GM23338 (cell line): ENCODE measurements around the gene INHBC. TPM values are rescaled to one million over a fixed set of nuclear protein-coding genes. Genes with fewer than 3 reads are reported as not detected.

Experiments used
- ATAC-seq: fragments of 200-7000 bp; cut with Tn5 transposase; 3 replicates; pipeline ENCODE4 v1.9.1; 2020
- DNase-seq: peaks from one replicate; pipeline ENCODE4 v3.0.0-alpha.2; 2015; ENCODE audit warnings: low spot score
- H2AFZ ChIP-seq: fragments of 200-600 bp; sonication (generic); 2 replicates; pipeline ENCODE4 v1.8.0; 2016; ENCODE audit warnings: antibody characterized with exemption, mild to moderate bottlenecking, moderate library complexity
- H3F3A ChIP-seq: fragments of 200-600 bp; sonication (generic); replicated peaks from 2 replicates; pipeline ENCODE4 v1.8.0; 2017; ENCODE audit warnings: antibody characterized with exemption, mixed run types, low read depth
- H3K27ac ChIP-seq: fragments of 200-600 bp; sonication (generic); 2 replicates; pipeline ENCODE4 v1.6.1; 2016; ENCODE audit warnings: low read depth
- H3K27me3 ChIP-seq: fragments of 200-600 bp; sonication (generic); 2 replicates; pipeline ENCODE4 v1.8.0; 2016; ENCODE audit warnings: mild to moderate bottlenecking, mixed run types, moderate library complexity; ENCODE audit not compliant: insufficient read depth
- H3K36me3 ChIP-seq: fragments of 200-600 bp; sonication (generic); 2 replicates; pipeline ENCODE4 v1.8.0; 2016; ENCODE audit warnings: mild to moderate bottlenecking; ENCODE audit not compliant: insufficient read depth
- H3K4me1 ChIP-seq: fragments of 200-600 bp; sonication (generic); 2 replicates; pipeline ENCODE4 v1.8.0; 2016; ENCODE audit warnings: mild to moderate bottlenecking, moderate library complexity; ENCODE audit not compliant: insufficient read depth
- H3K4me2 ChIP-seq: fragments of 200-600 bp; sonication (generic); 2 replicates; pipeline ENCODE4 v1.7.1; 2017; ENCODE audit warnings: mixed run types
- H3K4me3 ChIP-seq: fragments of 200-600 bp; sonication (generic); 2 replicates; pipeline ENCODE4 v1.6.1; 2016; ENCODE audit warnings: mixed run types
- H3K79me2 ChIP-seq: fragments of 200-600 bp; sonication (generic); replicated peaks from 2 replicates; pipeline ENCODE4 v1.8.0; 2017; ENCODE audit warnings: mild to moderate bottlenecking; ENCODE audit not compliant: insufficient read depth
- H3K9me2 ChIP-seq: fragments of 200-600 bp; sonication (generic); 2 replicates; pipeline ENCODE4 v1.8.0; 2017; ENCODE audit not compliant: insufficient read depth
- H4K20me1 ChIP-seq: fragments of 200-600 bp; sonication (generic); replicated peaks from 2 replicates; pipeline ENCODE4 v1.8.0; 2017; ENCODE audit warnings: mild to moderate bottlenecking; ENCODE audit not compliant: insufficient read depth
- H3K27ac Mint-ChIP-seq: 2 replicates; pipeline ENCODE4 v1.8.0; 2020; ENCODE audit warnings: inconsistent platforms, mild to moderate bottlenecking, moderate library complexity, mixed read lengths
- H3K27me3 Mint-ChIP-seq: 3 replicates; pipeline ENCODE4 v1.8.0; 2022; ENCODE audit warnings: low read depth, mild to moderate bottlenecking, moderate library complexity, mixed read lengths, inconsistent platforms; ENCODE audit not compliant: insufficient read depth, poor library complexity
- H3K36me3 Mint-ChIP-seq: 3 replicates; pipeline ENCODE4 v1.8.0; 2021; ENCODE audit warnings: low read depth, mild to moderate bottlenecking, inconsistent platforms, moderate library complexity, mixed read lengths
- H3K4me1 Mint-ChIP-seq: 3 replicates; pipeline ENCODE4 v1.8.0; 2020; ENCODE audit warnings: mild to moderate bottlenecking, inconsistent platforms, mixed read lengths
- H3K4me3 Mint-ChIP-seq: 3 replicates; pipeline ENCODE4 v1.8.0; 2021; ENCODE audit warnings: moderate library complexity, mild to moderate bottlenecking, inconsistent platforms, mixed read lengths
- H3K9me3 Mint-ChIP-seq: 3 replicates; pipeline ENCODE4 v1.8.0; 2020; ENCODE audit warnings: moderate library complexity, mild to moderate bottlenecking, inconsistent platforms, mixed read lengths
- EZH2 ChIP-seq: fragments of 200-600 bp; sonication (generic); IDR thresholded peaks from one replicate; pipeline ENCODE4 v1.8.0; 2017; ENCODE audit warnings: antibody characterized with exemption, mild to moderate bottlenecking, low read depth; ENCODE audit not compliant: unreplicated experiment
- JUNB ChIP-seq: IDR thresholded peaks from one replicate; pipeline ENCODE4 v1.6.1; 2016; ENCODE audit warnings: antibody characterized with exemption; ENCODE audit not compliant: unreplicated experiment
- NANOG ChIP-seq: IDR thresholded peaks from 2 replicates; pipeline ENCODE4 v1.6.1; 2016; ENCODE audit warnings: antibody characterized with exemption, borderline replicate concordance
- POLR2AphosphoS5 ChIP-seq: IDR thresholded peaks from 2 replicates; pipeline ENCODE4 v1.6.1; 2016; ENCODE audit warnings: antibody characterized with exemption, low read depth
- STAT1 ChIP-seq: IDR thresholded peaks from one replicate; pipeline ENCODE4 v1.6.1; 2016; ENCODE audit warnings: antibody characterized with exemption; ENCODE audit not compliant: unreplicated experiment
- ZNF114 ChIP-seq: fragments of 250-450 bp; sonication (Bioruptor Pico); IDR thresholded peaks from 2 replicates; pipeline ENCODE4 v1.5.0; 2020; ENCODE audit warnings: mild to moderate bottlenecking, moderate library complexity
- polyA plus RNA-seq: library from polyadenylated mRNA; unstranded; fragments of >200 nt; fragmentation: Nextera tagmentation; extraction: Ambion mirVana; gene quantifications from 2 replicates; pipeline ENCODE4 v1.2.1, GENCODE V29; 2016
- total RNA-seq: library from RNA; depleted of rRNA; stranded (reverse); fragments of >200 nt; shearing (Covaris generic); gene quantifications from 2 replicates; pipeline ENCODE4 v1.2.3, GENCODE V29; 2014
- TF ChIP-seq, protein P1 (sequence below), 2 experiments: fragments of 200-600 bp in 1 of 2; sonication (generic) in 1 of 2; conservative IDR thresholded peaks; 2 replicates each; pipeline versions ENCODE4 v1.5.1 to v1.6.1; 2016 to 2017; ENCODE audit warnings: antibody characterized with exemption in 2 of 2, low read depth in 2 of 2, mild to moderate bottlenecking in 2 of 2, moderate library complexity in 1 of 2
- TF ChIP-seq, protein P2 (sequence below): fragments of 250-450 bp; sonication (Bioruptor Pico); IDR thresholded peaks from 2 replicates; pipeline ENCODE4 v1.5.0; 2020; ENCODE audit warnings: mild to moderate bottlenecking, moderate library complexity
- TF ChIP-seq, protein P3 (sequence below): IDR thresholded peaks from one replicate; pipeline ENCODE4 v1.6.1; 2018; ENCODE audit warnings: antibody characterized with exemption; ENCODE audit not compliant: unreplicated experiment

INHBC gene
- total and polyA plus RNA-seq, 2 experiments from 2014 or later: 0.53 TPM; not detected in 1

DNA sequence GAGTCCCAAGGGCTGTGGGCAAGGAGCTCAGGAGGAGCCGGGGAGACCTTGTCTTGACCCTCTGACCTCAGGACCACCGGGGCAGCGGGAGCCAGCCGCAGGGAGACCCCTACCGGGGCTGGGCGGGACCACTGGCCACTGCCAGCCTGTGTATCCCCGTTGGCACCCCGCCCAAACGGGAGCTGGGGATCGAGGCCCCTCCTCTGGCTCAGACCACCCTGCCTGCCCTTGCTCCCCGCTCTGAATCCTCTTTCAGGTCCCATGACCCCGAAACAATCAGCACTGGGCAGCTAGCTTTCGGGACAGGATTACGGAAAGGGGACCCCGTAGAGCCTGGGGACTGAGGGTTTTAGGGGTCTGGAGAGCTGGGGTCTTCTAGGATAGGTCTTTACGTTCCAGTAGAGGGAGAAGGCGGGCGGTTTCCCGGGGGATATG is 26.3 kb downstream of the INHBC start:
- TF ChIP-seq NANOG: no peak
- TF ChIP-seq POLR2AphosphoS5: peak; percentile 23; the same call in 1 of the 2 replicates
- no peak for TF ChIP-seq JUNB
- no peak for TF ChIP-seq EZH2
- TF ChIP-seq, protein P1, sequence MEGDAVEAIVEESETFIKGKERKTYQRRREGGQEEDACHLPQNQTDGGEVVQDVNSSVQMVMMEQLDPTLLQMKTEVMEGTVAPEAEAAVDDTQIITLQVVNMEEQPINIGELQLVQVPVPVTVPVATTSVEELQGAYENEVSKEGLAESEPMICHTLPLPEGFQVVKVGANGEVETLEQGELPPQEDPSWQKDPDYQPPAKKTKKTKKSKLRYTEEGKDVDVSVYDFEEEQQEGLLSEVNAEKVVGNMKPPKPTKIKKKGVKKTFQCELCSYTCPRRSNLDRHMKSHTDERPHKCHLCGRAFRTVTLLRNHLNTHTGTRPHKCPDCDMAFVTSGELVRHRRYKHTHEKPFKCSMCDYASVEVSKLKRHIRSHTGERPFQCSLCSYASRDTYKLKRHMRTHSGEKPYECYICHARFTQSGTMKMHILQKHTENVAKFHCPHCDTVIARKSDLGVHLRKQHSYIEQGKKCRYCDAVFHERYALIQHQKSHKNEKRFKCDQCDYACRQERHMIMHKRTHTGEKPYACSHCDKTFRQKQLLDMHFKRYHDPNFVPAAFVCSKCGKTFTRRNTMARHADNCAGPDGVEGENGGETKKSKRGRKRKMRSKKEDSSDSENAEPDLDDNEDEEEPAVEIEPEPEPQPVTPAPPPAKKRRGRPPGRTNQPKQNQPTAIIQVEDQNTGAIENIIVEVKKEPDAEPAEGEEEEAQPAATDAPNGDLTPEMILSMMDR (conservative IDR thresholded peaks at IDR 0.05; ENCODE audit: low read depth in 2 of 2): peak; percentile 20 to 30; a peak in 2 of 4 replicates
- TF ChIP-seq ZNF114: no peak
- TF ChIP-seq, protein P2, sequence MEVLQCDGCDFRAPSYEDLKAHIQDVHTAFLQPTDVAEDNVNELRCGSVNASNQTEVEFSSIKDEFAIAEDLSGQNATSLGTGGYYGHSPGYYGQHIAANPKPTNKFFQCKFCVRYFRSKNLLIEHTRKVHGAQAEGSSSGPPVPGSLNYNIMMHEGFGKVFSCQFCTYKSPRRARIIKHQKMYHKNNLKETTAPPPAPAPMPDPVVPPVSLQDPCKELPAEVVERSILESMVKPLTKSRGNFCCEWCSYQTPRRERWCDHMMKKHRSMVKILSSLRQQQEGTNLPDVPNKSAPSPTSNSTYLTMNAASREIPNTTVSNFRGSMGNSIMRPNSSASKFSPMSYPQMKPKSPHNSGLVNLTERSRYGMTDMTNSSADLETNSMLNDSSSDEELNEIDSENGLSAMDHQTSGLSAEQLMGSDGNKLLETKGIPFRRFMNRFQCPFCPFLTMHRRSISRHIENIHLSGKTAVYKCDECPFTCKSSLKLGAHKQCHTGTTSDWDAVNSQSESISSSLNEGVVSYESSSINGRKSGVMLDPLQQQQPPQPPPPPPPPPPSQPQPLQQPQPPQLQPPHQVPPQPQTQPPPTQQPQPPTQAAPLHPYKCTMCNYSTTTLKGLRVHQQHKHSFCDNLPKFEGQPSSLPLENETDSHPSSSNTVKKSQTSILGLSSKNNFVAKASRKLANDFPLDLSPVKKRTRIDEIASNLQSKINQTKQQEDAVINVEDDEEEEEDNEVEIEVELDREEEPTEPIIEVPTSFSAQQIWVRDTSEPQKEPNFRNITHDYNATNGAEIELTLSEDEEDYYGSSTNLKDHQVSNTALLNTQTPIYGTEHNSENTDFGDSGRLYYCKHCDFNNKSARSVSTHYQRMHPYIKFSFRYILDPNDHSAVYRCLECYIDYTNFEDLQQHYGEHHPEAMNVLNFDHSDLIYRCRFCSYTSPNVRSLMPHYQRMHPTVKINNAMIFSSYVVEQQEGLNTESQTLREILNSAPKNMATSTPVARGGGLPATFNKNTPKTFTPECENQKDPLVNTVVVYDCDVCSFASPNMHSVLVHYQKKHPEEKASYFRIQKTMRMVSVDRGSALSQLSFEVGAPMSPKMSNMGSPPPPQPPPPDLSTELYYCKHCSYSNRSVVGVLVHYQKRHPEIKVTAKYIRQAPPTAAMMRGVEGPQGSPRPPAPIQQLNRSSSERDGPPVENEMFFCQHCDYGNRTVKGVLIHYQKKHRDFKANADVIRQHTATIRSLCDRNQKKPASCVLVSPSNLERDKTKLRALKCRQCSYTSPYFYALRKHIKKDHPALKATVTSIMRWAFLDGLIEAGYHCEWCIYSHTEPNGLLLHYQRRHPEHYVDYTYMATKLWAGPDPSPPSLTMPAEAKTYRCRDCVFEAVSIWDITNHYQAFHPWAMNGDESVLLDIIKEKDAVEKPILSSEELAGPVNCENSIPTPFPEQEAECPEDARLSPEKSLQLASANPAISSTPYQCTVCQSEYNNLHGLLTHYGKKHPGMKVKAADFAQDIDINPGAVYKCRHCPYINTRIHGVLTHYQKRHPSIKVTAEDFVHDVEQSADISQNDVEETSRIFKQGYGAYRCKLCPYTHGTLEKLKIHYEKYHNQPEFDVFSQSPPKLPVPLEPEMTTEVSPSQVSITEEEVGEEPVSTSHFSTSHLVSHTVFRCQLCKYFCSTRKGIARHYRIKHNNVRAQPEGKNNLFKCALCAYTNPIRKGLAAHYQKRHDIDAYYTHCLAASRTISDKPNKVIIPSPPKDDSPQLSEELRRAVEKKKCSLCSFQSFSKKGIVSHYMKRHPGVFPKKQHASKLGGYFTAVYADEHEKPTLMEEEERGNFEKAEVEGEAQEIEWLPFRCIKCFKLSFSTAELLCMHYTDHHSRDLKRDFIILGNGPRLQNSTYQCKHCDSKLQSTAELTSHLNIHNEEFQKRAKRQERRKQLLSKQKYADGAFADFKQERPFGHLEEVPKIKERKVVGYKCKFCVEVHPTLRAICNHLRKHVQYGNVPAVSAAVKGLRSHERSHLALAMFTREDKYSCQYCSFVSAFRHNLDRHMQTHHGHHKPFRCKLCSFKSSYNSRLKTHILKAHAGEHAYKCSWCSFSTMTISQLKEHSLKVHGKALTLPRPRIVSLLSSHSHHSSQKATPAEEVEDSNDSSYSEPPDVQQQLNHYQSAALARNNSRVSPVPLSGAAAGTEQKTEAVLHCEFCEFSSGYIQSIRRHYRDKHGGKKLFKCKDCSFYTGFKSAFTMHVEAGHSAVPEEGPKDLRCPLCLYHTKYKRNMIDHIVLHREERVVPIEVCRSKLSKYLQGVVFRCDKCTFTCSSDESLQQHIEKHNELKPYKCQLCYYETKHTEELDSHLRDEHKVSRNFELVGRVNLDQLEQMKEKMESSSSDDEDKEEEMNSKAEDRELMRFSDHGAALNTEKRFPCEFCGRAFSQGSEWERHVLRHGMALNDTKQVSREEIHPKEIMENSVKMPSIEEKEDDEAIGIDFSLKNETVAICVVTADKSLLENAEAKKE: no peak
- TF ChIP-seq STAT1: no peak
- TF ChIP-seq, protein P3, sequence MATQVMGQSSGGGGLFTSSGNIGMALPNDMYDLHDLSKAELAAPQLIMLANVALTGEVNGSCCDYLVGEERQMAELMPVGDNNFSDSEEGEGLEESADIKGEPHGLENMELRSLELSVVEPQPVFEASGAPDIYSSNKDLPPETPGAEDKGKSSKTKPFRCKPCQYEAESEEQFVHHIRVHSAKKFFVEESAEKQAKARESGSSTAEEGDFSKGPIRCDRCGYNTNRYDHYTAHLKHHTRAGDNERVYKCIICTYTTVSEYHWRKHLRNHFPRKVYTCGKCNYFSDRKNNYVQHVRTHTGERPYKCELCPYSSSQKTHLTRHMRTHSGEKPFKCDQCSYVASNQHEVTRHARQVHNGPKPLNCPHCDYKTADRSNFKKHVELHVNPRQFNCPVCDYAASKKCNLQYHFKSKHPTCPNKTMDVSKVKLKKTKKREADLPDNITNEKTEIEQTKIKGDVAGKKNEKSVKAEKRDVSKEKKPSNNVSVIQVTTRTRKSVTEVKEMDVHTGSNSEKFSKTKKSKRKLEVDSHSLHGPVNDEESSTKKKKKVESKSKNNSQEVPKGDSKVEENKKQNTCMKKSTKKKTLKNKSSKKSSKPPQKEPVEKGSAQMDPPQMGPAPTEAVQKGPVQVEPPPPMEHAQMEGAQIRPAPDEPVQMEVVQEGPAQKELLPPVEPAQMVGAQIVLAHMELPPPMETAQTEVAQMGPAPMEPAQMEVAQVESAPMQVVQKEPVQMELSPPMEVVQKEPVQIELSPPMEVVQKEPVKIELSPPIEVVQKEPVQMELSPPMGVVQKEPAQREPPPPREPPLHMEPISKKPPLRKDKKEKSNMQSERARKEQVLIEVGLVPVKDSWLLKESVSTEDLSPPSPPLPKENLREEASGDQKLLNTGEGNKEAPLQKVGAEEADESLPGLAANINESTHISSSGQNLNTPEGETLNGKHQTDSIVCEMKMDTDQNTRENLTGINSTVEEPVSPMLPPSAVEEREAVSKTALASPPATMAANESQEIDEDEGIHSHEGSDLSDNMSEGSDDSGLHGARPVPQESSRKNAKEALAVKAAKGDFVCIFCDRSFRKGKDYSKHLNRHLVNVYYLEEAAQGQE: no peak
- Histone ChIP-seq H3K9me2 (no peaks in the 10 kb centered on the region), H3K79me2 (peaks cover 23% of the 10 kb centered on the region), H2AFZ (peak overlapping the region; percentile 72; the same call in 1 of the 2 replicates), H3K4me3 (peak overlapping the region; percentile 97), H3K4me1 (peaks cover 31% of the 10 kb centered on the region), H4K20me1 (no peaks in the 10 kb centered on the region; the same call in 1 of the 2 replicates), H3K4me2 (peak overlapping the region; percentile 100), H3K27ac (peak overlapping the region; percentile 100), H3F3A (peaks cover 25% of the 10 kb centered on the region), H3K27me3 (no peaks in the 10 kb centered on the region), H3K36me3 (no peaks in the 10 kb centered on the region)
- Mint-ChIP-seq H3K4me1 (peaks cover 41% of the 10 kb centered on the region), H3K9me3 (no peaks in the 10 kb centered on the region; the same call in 2 of the 3 replicates), H3K27me3 (peaks cover 41% of the 10 kb centered on the region), H3K4me3 (peak overlapping the region; percentile 82), H3K27ac (peak overlapping the region; percentile 98), H3K36me3 (peaks cover 30% of the 10 kb centered on the region)
- ATAC-seq: peak; percentile 22
- peak; percentile 91 for DNase-seq
